ENCODE data around the gene RPP25L. TPM values are rescaled to one million over a fixed set of nuclear protein-coding genes. Genes with fewer than 3 reads are reported as not detected.

Gene RPP25L
- total RNA-seq, result 22.8 and 25.7 TPM in 2 replicates

GRCh38 chr9:34611811-34612787 lies at the start of gene RPP25L:
TSS of gene RPP25L (minus strand) at chr9:34612097. CDS start at chr9:34611296, 801 bp downstream.

GRCh38 chr9:34651876-34652601 lies 40.1 kb upstream of the RPP25L start, which contains the start of gene IL11RA:
TSS of gene IL11RA (plus strand) at chr9:34652185. CDS start at chr9:34655218, 3,033 bp downstream.

DNA sequence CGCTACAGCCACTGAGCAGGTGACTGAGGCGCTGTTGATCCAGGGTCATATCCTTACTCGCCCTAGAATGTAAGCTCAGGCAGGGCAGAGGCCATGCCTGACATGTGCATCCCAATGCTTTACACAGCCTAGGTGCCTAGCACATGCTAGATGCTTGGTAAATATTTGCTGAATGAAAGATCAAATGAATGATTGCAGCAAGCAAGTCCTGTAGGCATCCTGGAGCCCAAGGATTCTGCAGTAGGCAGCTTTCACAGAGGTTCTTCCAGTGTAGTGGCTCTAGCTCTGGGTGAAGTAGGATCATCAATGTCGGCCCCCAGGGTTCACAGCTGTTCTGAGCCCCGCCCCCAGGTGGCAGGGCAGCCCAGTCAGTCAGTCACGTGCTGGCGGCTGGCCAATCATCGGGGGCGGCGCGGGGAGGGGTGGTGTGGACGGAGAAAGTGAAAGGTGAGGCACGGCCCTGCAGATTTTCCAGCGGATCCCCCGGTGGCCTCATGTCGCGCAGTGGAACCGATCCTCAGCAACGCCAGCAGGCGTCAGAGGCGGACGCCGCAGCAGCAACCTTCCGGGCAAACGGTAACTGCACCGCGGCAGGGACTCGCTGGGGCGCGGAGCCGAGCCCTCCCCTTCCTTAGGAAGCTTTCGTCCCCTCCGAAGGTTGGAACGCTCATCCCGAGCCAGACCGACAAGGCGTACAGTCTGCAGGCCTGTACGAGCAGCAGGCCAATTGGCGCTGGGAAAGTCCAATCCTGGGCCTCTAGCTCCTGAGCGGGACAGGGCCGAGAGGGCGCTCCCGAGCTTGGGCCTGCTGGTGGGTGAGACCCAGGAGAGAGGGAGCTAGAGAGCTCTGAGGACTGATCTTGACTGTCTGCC lies 34.5 kb upstream of the RPP25L start, which contains the start of gene GALT:
Gene GALT (plus strand): TSS at position 465 of the 873 bp plus-strand sequence. CDS start 30 bp downstream, at position 495.

DNA sequence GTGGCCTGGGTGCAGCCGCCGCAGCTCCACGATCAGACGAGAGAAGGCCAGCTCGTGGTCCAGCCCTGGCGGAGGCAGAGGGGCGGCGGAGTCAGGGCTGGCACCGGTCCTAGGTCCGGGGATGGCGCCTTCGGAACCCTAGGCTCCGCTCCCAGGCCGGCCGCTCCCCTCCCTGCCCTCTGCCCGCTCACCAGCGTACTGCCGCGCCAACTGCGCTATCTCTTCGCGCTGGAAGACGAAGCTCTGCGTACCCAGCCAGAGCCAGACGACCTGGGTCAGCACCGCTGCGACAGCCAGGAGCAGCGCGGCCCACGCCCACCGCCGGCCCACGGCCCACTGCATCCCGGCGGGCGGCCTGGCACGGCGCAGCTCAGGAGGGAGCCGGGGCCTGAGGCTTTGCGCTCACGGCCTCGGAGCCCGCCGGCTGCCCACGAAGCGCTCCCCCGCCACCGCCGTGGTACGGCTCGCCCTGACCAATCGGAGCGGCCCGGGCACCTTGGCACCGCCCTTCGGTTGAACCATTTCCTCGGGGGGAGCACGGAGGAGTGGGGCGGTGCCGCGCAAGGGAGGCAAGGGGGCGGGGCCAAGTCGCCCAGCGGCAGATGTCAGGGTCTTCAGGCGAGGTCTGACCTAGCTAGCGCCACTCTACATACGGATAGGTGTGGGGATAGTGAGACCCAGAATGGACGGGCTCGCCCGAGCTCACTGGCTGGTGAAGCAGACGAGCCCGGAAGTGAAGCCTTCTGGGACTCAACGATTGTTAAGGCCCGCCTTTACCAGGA lies 25.6 kb upstream of the RPP25L start, which contains the start of gene SIGMAR1:
Gene SIGMAR1 (minus strand): TSS at position 432 of the 782 bp plus-strand sequence. CDS start 90 bp downstream, at position 342.

DNA sequence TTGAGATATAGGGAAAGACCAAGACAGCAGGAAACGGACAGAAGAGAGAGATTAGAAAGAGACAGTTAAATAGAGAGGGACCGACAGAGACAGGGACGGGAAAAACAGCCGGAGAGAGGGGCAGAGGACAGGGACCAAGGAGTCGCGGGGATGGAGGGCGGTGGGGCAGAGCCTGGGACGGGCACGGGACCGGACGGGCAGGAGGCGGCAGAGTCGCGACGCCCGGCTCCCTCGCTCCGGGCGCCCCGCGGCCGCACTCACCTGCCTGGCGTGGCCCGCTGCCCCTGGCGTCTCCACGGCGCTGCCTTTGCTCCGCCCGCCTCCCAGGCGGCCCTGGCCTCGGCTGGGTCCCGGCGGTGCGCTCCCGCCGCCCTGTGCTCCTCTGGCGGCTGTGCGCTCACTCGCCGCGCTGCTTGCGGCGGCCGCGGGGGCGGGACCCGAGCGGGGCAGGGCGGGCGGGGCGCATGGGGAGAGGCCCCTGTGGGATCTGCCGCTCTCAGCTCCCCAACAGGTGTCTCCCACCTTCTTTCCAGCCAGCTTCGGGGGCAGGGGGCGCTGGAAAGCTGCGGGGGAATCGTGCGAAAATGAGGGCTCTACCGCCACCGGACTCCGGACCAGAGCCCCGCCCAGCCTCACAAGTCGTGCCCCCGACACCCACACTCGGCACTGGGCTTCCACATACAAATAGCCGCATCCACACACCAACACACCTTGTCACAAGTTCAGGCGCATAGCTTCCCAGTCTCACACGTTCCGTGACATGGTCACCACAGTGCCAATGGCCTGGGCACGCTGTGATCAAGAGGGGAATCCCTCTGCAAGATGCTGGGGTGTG lies 17.0 kb upstream of the RPP25L start, which contains the start of gene ARID3C:
Gene ARID3C (minus strand): TSS at position 411 of the 835 bp plus-strand sequence. CDS start 1,052 bp downstream, outside the sequence.

DNA sequence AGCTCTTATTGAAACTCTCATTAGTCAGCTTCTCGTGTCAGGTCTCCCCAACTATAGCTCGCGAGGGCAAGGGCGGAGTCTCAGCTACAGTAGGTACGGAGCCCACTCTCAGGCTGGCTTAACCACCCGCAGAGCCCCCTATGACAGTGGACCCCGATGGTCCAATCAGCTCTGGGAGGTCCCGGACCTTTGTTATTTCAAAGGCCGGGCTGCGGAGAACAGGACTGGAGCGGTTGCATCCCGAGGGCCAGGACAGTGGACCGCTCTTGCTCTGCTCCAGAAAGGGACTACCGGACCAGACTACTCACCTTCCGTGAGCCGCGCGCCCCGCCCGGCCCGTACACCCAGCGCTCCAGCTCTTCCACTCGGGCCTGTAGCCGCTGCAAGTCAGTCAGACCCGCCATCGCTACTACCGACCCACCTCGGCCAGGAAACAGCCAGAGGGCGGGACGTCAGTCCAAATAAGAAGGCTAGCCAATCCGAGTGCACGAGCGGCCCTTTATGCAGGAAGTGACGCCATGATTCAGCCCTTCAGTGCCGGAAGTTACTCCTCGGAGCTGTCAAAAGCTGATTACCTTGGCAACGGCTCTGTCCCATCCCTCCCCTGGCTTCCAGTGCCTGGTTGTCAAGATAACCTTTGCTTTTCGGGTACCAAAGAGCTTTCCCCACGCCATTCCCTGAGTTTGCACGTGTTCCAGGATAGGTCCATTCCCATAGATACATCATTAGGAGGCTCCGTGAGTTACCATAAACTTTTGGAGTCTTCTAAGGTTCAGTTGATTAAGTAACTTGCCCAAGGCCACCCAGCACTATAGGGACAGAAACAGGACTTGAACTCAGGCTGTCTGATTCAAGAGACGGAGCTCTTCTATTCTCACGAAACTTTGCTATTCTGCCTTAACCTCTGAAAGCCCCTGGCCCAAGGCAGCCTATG lies 8.4 kb upstream of the RPP25L start, which contains the start of gene DCTN3:
Gene DCTN3 (minus strand): TSS at position 435 of the 934 bp plus-strand sequence. CDS start 31 bp downstream, at position 404.

GRCh38 chr9:34589636-34590380 lies 22.1 kb downstream of the RPP25L start, which contains the start of gene CNTFR:
TSS of gene CNTFR (minus strand) at chr9:34589724. CDS start at chr9:34568981, 20,743 bp downstream.

Other genes starting within 250 kb of the RPP25L start
- gene MYORG, start 235.2 kb downstream of the RPP25L start, total RNA-seq, result 1.4 and 1.5 TPM in 2 replicates
- 8.6 and 9.3 TPM in 2 replicates for gene FAM219A, start 153.5 kb downstream of the RPP25L start, total RNA-seq
- 0.28 TPM in 1 of 2 replicates, not detected in the other for gene DNAI1, start 153.3 kb downstream of the RPP25L start, total RNA-seq
- 0.28 TPM in 1 of 2 replicates, not detected in the other for gene ENHO, start 89.1 kb downstream of the RPP25L start, total RNA-seq
- not detected in 2 replicates for gene CNTFR, start 22.4 kb downstream of the RPP25L start, total RNA-seq
- 79.2 and 166 TPM in 2 replicates for gene DCTN3, start 8.4 kb upstream of the RPP25L start, total RNA-seq
- gene ARID3C, start 17.0 kb upstream of the RPP25L start, total RNA-seq, result under 0.01 and 0.28 TPM in 2 replicates
- gene SIGMAR1, start 25.7 kb upstream of the RPP25L start, total RNA-seq, result 59.2 and 113 TPM in 2 replicates
- gene GALT, start 34.6 kb upstream of the RPP25L start, total RNA-seq, result 17.4 and 29.6 TPM in 2 replicates
- gene IL11RA, start 40.1 kb upstream of the RPP25L start, total RNA-seq, result 6.5 and 9.9 TPM in 2 replicates
- not detected in 2 replicates for gene CCL27, start 50.6 kb upstream of the RPP25L start, total RNA-seq
- gene CCL19, start 79.2 kb upstream of the RPP25L start, total RNA-seq, result not detected in 2 replicates
- gene CCL21, start 98.0 kb upstream of the RPP25L start, total RNA-seq, result not detected in 2 replicates